ENCODE measurements around the gene CENPP. TPM values are rescaled to one million over a fixed set of nuclear protein-coding genes. Genes with fewer than 3 reads are reported as not detected.
A peak's percentile ranks its signal among the peaks of the same experiment; 100 is the strongest.

CENPP gene
- total RNA-seq, 1 donor from 2014 or later, result 9.3 TPM

DNA sequence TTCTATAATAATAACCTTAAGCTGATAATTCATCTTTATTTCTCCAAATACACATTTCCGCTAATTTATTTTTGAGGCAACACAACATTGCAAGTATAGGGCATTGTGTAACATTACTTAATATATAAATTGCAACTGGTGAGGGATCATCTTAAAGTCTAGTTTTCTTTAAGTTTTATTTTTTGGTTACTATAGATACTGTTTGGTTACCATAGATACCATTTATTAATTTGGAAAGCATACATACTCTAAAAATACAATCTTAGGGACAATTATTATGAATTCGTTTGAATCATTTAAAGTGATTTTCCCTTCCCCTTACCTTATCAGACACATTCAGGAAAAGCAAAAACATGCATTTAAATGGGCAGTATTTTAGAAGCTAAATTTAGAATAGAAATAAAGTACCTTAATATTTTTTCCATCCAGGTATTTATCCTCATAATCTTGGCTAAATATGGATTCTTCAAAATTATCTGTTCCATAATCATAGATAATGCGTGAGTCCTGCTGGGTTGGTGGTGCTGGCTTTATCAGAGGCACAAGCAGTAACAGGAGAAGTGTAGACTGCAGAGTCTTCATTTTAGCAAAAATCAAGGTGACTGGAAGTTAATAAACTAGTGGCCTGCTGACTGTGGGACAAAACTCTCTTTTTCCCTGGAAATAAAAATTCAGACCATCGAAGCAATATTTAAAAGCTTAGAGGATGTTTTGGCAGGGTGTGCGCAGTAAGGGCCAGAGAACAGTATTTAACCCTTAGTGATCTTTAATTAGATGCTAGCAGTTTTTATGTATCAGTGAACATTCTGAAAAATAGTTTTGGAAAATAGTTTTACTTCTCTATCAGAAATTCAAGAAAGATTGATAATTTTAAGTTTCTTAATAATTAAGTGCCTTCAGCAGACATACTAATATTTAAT is 77.3 kb downstream of the CENPP start:
- Histone ChIP-seq H3K4me1 (peaks cover 8% of the 10 kb centered on the region), H3K27me3 (no peaks in the 10 kb centered on the region), H3K9me3 (no peaks in the 10 kb centered on the region), H3K27ac (no peak overlapping the region), H3K4me3 (no peak overlapping the region), H3K36me3 (no peaks in the 10 kb centered on the region)
- TF ChIP-seq, protein P1, sequence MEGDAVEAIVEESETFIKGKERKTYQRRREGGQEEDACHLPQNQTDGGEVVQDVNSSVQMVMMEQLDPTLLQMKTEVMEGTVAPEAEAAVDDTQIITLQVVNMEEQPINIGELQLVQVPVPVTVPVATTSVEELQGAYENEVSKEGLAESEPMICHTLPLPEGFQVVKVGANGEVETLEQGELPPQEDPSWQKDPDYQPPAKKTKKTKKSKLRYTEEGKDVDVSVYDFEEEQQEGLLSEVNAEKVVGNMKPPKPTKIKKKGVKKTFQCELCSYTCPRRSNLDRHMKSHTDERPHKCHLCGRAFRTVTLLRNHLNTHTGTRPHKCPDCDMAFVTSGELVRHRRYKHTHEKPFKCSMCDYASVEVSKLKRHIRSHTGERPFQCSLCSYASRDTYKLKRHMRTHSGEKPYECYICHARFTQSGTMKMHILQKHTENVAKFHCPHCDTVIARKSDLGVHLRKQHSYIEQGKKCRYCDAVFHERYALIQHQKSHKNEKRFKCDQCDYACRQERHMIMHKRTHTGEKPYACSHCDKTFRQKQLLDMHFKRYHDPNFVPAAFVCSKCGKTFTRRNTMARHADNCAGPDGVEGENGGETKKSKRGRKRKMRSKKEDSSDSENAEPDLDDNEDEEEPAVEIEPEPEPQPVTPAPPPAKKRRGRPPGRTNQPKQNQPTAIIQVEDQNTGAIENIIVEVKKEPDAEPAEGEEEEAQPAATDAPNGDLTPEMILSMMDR (IDR thresholded peaks at IDR 0.05), result no peak
- TF ChIP-seq POLR2AphosphoS5 (IDR thresholded peaks at IDR 0.05; ENCODE audit: insufficient read depth in 1 of 2, low read depth in 1 of 2) (no peak), POLR2A (IDR thresholded peaks at IDR 0.05) (no peak)
- intact Hi-C loops (cut with DNase I), result no loop called here
- DNase-seq (ENCODE audit: extremely low spot score in 2 of 2), result no peak

DNA sequence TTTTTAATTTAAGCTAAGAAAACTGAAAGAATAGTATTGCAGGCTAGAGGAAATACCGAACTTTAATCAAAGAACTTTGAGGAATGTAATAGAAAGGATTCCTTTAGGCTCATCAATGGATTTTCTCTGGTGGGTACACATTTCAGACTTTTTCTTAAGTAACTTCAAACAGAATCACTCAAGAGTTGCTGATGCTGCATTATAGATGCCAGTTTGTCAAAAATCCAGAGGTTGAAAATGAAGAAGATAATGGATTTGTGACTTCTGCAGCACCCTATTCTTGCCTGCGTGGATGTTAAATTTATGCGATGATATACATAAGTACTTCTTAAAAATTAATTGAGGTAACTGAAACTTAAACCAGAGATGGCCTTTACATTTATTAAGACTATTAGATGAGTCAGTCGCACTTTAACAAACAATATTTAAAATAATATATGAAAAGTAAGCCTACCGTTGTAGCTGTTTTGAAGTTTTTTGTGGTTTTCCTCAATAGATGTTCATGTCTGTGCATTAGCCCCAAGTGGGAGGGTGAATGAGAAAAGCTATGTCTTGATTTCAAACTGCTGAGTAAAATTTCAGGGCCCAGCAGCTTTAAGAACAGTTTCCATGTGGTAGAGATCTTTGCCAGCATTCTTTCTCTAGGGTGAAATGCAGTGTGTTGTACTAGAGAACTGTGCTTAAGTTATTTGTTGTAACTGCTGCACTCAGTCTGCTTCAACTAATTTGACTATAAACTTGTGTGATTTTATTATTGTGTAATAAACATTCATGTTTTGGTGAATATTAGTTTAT is 78.5 kb downstream of the CENPP start, which contains the start of gene OGN:
OGN (minus strand) TSS at position 537 of the 795 bp plus-strand sequence. CDS start 1,171 bp downstream, outside the sequence.
- Histone ChIP-seq H3K36me3 (no peaks in the 10 kb centered on the region), H3K9me3 (no peaks in the 10 kb centered on the region), H3K27ac (peak within 1 kb of the TSS; percentile 49), H3K4me3 (peak within 1 kb of the TSS in 1 of 2 donors; percentile 14), H3K27me3 (no peaks in the 10 kb centered on the region), H3K4me1 (peaks cover 8% of the 10 kb centered on the region)
- DNase-seq (ENCODE audit: extremely low spot score in 2 of 2), result no peak
- intact Hi-C loops (cut with DNase I), result no loop called here
- TF ChIP-seq POLR2AphosphoS5 (IDR thresholded peaks at IDR 0.05; ENCODE audit: insufficient read depth in 1 of 2, low read depth in 1 of 2) (no peak), POLR2A (IDR thresholded peaks at IDR 0.05) (no peak)
- TF ChIP-seq, protein P1 (IDR thresholded peaks at IDR 0.05), result no peak

DNA sequence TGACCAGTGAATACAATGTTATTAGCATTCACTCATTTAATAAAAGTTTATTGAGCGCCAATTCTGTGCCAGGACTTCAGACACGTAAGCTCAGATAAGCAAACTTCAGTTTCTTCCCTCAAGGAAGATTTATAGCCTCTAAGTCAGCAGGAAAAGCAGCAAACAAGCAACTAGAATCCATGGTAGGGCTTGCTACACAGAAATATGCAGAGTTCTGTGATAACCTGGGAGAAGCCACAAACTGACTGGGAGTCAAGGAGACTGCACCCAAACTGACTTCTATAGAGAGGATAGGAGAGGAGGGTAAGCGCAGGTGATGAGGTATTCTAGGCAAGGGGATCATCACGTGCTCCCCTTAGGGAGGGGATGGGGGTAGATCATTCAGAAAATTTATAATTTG is 80.1 kb downstream of the CENPP start:
- peak overlapping the region; percentile 31 for H3K27ac ChIP-seq
- intact Hi-C loops (cut with DNase I), result no loop called here
- H3K4me3 ChIP-seq, result no peak overlapping the region
- H3K27me3 ChIP-seq, result no peaks in the 10 kb centered on the region
- H3K4me1 ChIP-seq, result peaks cover 19% of the 10 kb centered on the region
- DNase-seq (ENCODE audit: extremely low spot score in 2 of 2), result no peak
- no peaks in the 10 kb centered on the region for H3K36me3 ChIP-seq
- no peaks in the 10 kb centered on the region for H3K9me3 ChIP-seq
- TF ChIP-seq POLR2A (IDR thresholded peaks at IDR 0.05), result no peak
- TF ChIP-seq, protein P1 (IDR thresholded peaks at IDR 0.05), result no peak
- TF ChIP-seq POLR2AphosphoS5 (IDR thresholded peaks at IDR 0.05; ENCODE audit: insufficient read depth in 1 of 2, low read depth in 1 of 2), result no peak

DNA sequence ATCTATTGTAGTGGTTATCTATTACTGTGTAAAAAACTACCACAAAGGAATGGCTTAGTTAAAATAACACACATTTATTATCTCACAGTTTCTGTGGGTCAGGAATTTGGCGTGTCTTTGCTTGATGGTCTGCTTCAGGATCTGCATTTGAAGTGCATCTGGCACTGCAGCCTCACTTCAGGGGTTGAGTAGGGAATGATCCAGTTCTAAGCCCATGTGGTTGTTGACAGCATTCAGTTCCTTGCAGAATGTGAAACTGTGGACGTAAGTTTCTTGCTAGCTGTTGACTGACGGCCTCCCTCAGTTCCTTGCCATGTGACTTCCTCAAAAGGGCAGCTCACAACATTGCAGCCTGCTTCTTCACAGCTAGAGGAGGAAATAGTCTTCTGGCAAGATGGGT is 80.7 kb downstream of the CENPP start:
- no peaks in the 10 kb centered on the region for H3K27me3 ChIP-seq
- H3K36me3 ChIP-seq, result no peaks in the 10 kb centered on the region
- peak in 1 of 2 donors; percentile 16 for TF ChIP-seq POLR2AphosphoS5 (IDR thresholded peaks at IDR 0.05; ENCODE audit: insufficient read depth in 1 of 2, low read depth in 1 of 2)
- no peak for TF ChIP-seq POLR2A (IDR thresholded peaks at IDR 0.05)
- H3K4me1 ChIP-seq, result peaks cover 19% of the 10 kb centered on the region
- no peak overlapping the region for H3K4me3 ChIP-seq
- no peaks in the 10 kb centered on the region for H3K9me3 ChIP-seq
- peak overlapping the region; percentile 31 for H3K27ac ChIP-seq
- intact Hi-C loops (cut with DNase I), result no loop called here
- no peak for DNase-seq (ENCODE audit: extremely low spot score in 2 of 2)

DNA sequence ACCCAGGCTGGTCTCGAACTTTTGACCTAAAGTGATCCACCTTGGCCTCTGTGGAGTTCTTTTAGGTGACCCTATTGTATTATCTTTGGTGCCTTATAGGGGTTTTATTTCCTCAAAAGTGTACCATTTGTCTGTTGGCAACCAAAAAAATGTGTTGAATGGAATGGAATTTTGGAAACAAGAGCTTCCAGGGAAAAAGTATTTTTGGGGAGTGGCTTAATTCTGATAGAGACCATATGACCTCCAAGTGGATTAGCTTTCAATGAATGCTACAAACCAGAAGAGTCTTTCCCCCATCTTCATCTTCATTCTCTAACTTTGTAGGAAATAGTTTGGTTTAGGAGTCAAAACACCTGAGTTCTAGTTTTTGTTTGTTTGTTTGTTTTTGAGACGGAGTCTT is 82.1 kb downstream of the CENPP start:
- H3K9me3 ChIP-seq, result no peaks in the 10 kb centered on the region
- H3K4me3 ChIP-seq, result no peak overlapping the region
- H3K27me3 ChIP-seq, result no peaks in the 10 kb centered on the region
- no peaks in the 10 kb centered on the region for H3K36me3 ChIP-seq
- no peak overlapping the region for H3K27ac ChIP-seq
- intact Hi-C loops (cut with DNase I), result no loop called here
- H3K4me1 ChIP-seq, result peaks cover 19% of the 10 kb centered on the region
- DNase-seq (ENCODE audit: extremely low spot score in 2 of 2), result no peak
- no peak for TF ChIP-seq POLR2AphosphoS5 (IDR thresholded peaks at IDR 0.05; ENCODE audit: insufficient read depth in 1 of 2, low read depth in 1 of 2)
- TF ChIP-seq, protein P1 (IDR thresholded peaks at IDR 0.05), result no peak
- no peak for TF ChIP-seq POLR2A (IDR thresholded peaks at IDR 0.05)

Measured in vagina (tissue), 2 donors.